ENCODE data around the gene TUBB8.
"Not testable (repeated sequence)": the region's sequence is repeated elsewhere in the genome, so short reads cannot be mapped to it uniquely, and the experiment has no call there.

Gene TUBB8

DNA sequence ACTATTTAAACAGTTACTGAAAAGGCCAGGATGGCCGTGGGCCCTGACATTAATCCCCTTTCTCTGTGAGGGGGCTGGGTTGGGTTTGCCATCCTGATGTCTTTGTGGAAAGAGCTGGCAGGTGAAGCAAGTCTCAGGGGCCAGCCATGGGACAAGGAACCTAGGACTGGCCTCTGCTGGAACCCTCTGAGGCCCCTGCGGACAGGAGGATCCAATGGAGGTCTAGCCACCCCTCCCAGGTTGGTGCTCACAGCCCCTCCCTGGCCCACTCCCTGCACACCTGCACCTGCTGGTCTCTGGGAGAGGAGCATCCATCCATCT, 35.8 kb downstream of the TUBB8 start:
- not testable (repeated sequence) for DNase-seq

DNA sequence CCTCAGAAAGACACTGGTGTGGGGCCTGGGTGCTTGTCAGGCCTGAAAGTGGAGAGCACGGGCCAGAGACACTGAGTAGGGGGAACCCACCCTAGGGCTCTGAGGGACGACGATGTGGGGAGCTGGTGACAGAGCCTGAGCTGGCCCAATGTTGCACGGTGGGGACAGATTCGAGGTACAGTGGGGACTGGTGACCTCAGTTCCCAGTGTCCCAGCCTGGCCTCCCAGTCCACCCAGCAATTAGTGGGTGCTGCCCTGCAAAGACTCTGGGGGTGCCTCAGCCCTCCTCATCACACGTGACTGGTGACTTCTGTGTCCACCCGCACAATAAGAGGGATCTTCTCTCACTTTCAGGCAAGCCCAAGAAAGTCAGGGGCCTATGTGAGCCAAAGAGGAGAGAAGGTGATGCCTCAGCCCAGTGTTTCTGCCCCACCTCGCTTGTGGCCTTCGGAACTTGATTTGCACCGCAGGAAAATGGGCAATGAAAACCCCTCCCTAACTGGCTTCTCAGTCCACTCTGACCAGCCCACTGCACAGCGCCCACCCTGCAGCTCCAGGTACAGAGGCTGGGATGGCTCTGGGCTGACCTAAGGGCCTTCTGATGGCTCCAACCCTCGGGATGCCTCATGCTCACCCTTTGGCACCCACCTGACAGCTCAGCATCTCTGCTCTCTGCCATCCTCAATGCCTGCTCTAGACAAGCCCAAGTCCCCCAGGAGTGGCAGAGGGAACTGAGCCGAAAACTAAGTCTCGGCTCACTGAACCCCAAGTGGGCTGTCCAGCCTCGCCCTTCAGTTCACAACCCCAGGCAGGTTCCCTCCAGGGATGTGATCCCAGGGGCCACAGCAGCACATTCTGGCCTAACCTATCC, 36.4 kb downstream of the TUBB8 start:
- not testable (repeated sequence) for DNase-seq

GRCh38 chr10:11260-11659, 37.8 kb downstream of the TUBB8 start:
- DNase-seq = not testable (repeated sequence)

DNA sequence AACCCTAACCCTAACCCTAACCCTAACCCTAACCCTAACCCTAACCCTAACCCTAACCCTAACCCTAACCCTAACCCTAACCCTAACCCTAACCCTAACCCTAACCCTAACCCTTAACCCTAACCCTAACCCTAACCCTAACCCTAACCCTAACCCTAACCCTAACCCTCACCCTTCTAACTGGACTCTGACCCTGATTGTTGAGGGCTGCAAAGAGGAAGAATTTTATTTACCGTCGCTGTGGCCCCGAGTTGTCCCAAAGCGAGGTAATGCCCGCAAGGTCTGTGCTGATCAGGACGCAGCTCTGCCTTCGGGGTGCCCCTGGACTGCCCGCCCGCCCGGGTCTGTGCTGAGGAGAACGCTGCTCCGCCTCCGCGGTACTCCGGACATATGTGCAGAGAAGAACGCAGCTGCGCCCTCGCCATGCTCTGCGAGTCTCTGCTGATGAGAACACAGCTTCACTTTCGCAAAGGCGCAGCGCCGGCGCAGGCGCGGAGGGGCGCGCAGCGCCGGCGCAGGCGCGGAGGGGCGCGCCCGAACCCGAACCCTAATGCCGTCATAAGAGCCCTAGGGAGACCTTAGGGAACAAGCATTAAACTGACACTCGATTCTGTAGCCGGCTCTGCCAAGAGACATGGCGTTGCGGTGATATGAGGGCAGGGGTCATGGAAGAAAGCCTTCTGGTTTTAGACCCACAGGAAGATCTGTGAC, 38.7 kb downstream of the TUBB8 start:
- not testable (repeated sequence) for DNase-seq

Measured in inflammatory macrophage treated with lipopolysaccharide for 1 hour (primary cell).